Coronary artery (tissue), 2 donors: Measurements from ENCODE around the gene ZCCHC10.
"Not testable (repeated sequence)": the region's sequence is repeated elsewhere in the genome, so short reads cannot be mapped to it uniquely, and the experiment has no call there.

ENCODE experiments used
- DNase-seq: peaks from one replicate; pipeline ENCODE4 v3.0.0-alpha.2; 2017; ENCODE audit warnings: low spot score
- H3K27ac ChIP-seq, 2 donors: fragments of 200-600 bp; sonication (generic); one replicate each; pipeline ENCODE4 v1.5.1; 2016 to 2019
- H3K4me3 ChIP-seq: fragments of 200-600 bp; sonication (generic); 2 replicates; pipeline ENCODE4 v1.5.1; 2016; ENCODE audit warnings: mild to moderate bottlenecking, moderate library complexity
- CTCF ChIP-seq: fragments of 200-600 bp; sonication (generic); IDR thresholded peaks from one replicate; pipeline ENCODE4 v1.5.1; 2019; ENCODE audit warnings: antibody characterized with exemption

ZCCHC10 gene

GRCh38 chr5:132976852-132977251 lies 49.5 kb downstream of the ZCCHC10 start:
- DNase-seq = no peak
- no peak overlapping the region for H3K4me3 ChIP-seq
- no peak for TF ChIP-seq CTCF
- no peak overlapping the region for H3K27ac ChIP-seq

DNA sequence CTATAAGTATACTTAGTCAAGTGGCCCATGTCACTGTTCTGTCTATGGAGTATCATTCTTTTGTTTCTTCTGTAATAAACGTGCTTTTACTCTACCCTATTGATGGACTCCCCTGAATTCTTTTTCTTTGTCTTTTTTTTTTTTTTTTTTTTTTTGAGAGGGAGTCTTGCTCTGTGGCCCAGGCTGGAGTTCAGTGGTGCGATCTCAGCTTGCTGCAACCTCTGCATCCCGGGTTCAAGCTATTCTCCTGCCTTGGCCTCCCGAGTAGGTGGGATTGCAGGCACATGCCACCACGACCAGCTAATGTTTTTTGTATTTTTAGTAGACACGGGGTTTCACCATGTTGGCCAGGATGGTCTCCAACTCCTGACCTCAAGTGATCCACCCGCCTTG lies 53.9 kb downstream of the ZCCHC10 start:
- not testable (repeated sequence) for DNase-seq, H3K4me3 ChIP-seq, H3K27ac ChIP-seq

- Histone ChIP-seq H3K27ac (no peak overlapping the region), H3K4me3 (no peak overlapping the region)
- no peak for TF ChIP-seq CTCF
- DNase-seq = no peak
Measured at GRCh38 chr5:132971483-132972435, 54.6 kb downstream of the ZCCHC10 start.

DNA sequence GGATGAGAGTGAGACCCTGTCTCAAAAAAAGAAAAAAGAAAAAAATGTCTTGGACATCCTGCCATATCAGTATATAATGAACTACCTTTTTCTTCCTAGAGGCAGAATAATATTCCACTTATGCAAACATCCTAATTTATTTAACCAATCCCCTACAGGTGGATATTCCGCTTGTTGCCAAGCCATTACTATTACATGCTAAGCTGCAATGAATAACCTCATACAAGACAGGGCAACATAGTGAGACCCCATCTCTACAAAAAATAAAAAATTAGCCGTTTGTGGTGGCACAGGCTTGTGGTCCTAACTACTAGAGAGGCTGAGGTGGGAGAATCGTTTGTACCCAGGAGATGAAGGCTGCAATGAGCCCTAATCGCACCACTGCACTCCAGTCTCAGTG lies 61.2 kb downstream of the ZCCHC10 start:
- no peak for TF ChIP-seq CTCF

DNA sequence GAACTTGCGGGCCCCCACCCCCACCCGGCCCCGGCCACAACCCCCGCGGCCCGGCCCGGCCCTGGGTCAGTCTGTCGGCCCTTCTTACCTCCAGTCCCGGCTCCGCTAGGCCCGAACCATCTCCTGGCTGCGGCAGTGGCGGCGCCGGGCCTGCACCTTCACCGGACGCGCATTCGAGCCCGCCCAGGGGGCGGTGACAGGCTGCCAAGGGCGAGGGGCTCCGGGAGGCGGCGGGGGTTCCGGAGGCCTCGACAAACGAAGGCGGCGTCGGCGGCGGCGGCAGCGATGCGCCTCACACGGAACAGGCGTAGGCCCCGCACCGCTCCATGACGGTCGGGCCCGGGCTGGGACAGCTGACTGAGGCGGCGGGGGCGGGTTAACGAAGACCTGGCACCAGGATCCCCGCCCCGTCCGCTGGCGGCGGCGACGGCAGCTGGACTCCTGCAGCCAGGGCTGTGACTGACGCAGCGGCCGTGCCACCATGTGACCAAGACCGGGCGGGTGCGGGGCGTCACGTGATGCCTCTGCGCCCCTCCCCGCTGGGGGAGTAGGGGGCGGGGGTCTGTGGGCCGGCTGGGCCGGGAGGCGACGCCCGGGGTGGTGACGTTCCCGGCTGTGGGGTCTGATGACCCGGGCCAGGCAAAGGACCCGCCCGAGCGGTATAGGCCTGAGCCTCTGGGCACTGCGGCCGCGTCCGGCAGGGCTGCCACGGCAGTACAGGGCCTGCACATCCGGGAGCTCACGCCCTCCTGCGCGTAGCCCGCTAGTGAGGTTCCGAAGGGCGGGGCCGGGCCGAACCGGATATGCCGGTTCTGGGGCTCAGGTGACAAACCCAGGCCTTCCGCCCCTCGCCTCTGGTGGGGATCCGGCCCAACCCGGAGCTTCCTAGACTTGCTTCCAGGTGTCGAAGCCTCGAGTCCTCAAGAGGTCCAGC lies 62.9 kb downstream of the ZCCHC10 start, which contains the start of gene AFF4:
Gene AFF4 (minus strand): TSS at position 464 of the 934 bp plus-strand sequence. CDS start 26,445 bp downstream, outside the sequence.
- peak; percentile 98 for DNase-seq
- Histone ChIP-seq H3K4me3 (peak within 1 kb of the TSS; percentile 99), H3K27ac (peak within 1 kb of the TSS; percentile 99 to 100)
- TF ChIP-seq CTCF = no peak

More for the DNA sequence above, 61.2 kb downstream of the ZCCHC10 start:
- Histone ChIP-seq H3K27ac (no peak overlapping the region), H3K4me3 (no peak overlapping the region)
- DNase-seq = no peak

DNA sequence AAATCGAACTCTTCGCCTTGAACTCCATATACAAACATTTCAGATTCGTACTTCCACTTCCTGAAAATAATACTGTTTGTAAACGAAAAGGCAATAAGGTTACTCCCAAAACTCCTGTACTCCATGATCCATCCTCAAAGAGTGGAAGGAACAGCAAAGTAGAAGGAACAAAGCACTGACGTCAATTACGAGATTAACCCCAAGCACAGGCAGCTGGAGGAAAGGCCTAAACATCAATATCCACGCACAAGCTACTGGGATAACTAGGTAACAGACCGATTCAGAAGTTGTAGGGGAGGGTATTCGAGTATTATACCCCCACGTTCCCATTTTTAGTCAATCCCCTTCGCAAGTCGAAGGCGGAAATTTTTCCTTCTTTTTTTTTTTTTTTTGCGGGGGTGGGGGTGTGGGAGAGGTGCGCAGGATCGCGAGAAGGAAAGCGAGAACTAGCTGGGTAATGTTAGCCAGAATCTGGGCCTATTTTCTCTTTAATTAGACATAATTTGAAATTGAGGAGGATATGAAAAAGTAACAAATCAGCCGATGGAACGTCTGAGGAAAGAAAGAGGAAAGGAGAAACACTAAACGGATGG lies 63.8 kb downstream of the ZCCHC10 start:
- TF ChIP-seq CTCF = no peak
- Histone ChIP-seq H3K4me3 (peak overlapping the region; percentile 99), H3K27ac (peak overlapping the region; percentile 99 to 100)
- no peak for DNase-seq

GRCh38 chr5:132961887-132962286 lies 64.5 kb downstream of the ZCCHC10 start:
- TF ChIP-seq CTCF = no peak
- DNase-seq = no peak
- peak overlapping the region; percentile 99 to 100 for H3K27ac ChIP-seq
- peak overlapping the region; percentile 99 for H3K4me3 ChIP-seq

GRCh38 chr5:132961123-132961815 lies 65.1 kb downstream of the ZCCHC10 start:
- H3K27ac ChIP-seq = peak overlapping the region in 1 of 2 donors; percentile 99
- peak overlapping the region; percentile 99 for H3K4me3 ChIP-seq

GRCh38 chr5:132956166-132956799 lies 70.1 kb downstream of the ZCCHC10 start:
- DNase-seq, H3K27ac ChIP-seq: not testable (repeated sequence)

More at GRCh38 chr5:132961123-132961815, 65.1 kb downstream of the ZCCHC10 start:
- DNase-seq = not testable (repeated sequence)

More at GRCh38 chr5:132956166-132956799, 70.1 kb downstream of the ZCCHC10 start:
- not testable (repeated sequence) for H3K4me3 ChIP-seq
